GM19239 (cell line): Measurements from ENCODE around the gene ARMH1.
"Not testable (repeated sequence)": the region's sequence is repeated elsewhere in the genome, so short reads cannot be mapped to it uniquely, and the experiment has no call there.

Experiments used
- DNase-seq: peaks from one replicate; pipeline ENCODE4 v3.0.0; 2011; ENCODE audit warnings: low spot score; ENCODE audit not compliant: insufficient read length
- FAIRE-seq: peaks from 2 replicates; lab custom pipeline; 2011; peaks lifted over from hg19 to GRCh38; lab: Jason Lieb, UNC

ARMH1 gene

DNA sequence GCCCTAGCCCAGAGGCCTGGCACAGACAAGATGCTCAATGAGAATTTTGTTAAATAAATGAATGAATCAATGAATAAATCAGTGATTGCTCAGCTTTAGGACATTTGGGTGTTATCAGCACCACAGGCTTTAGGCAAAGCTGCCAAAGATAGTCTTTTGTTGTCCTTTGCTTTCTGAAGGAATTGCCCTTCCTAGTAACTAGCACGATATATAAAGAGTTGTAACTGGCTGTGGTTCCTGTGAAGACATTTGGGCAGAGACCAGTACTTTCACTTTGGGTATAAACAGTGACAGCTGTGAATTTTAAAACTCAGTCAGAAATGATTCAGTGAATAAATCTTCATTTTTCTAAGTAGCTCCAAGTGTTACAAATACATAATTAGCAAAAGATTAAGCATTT, 43.1 kb downstream of the ARMH1 start:
- FAIRE-seq (peak; percentile 56), DNase-seq (no peak)

DNA sequence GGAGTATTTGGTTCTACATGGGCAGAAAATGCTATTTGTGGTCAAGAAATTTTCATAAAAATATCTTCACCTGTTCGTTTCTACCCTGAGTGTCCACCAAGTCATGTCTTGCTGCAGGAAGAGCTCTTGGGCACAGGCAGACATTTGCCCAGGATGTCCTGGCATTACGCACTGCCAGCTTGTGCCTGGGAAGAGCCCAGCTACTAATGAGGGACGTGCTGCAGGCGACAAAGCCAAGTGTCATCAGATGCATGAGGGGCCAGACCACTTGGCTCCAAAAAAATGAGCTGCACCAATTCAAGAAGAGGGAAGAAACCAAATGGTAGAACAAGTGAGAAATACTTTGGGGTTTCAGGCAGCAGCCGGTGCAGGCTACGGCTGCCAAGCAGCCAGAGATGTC, 43.6 kb downstream of the ARMH1 start:
- FAIRE-seq (no peak), DNase-seq (no peak)

DNA sequence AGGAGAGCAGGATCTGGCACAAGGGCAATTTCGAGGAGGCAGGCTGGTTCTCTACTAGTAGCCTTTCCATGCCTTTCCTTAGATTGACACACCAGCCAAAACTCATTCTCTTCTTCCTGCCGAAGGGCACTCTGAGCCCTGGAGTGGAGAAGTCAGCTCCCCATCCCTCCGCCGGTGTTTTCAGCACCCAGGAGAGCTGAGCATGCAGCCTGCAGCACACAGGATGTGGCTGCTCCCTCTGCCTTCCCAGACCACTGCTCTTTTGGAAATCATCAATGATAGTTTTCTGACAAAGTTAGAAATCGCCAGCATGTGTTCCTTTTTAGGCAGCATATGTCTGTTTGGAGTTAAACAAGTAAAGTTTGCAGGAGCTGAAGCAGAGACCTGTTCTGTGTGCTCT, 44.8 kb downstream of the ARMH1 start:
- peak; percentile 11 for FAIRE-seq
- no peak for DNase-seq

DNA sequence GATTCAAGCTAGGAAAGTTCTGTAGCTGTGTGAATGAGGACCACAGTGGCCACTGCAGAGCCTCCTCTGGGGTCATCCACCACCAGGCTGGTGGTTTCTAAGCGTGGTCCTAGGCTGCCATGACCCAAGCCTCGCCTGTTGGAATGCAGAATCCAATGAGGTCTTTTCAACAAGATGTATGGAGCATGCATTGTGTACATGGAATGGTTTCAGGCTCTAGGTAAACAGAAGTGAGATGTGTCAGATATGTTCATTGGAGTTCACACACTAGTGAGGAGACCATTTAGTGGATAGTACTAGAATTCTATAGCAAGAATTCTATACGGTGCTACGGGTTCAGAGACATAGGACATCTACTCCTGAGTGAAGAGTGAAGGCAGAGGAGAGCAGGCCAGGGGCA, 45.8 kb downstream of the ARMH1 start:
- FAIRE-seq, result no peak
- DNase-seq, result no peak

DNA sequence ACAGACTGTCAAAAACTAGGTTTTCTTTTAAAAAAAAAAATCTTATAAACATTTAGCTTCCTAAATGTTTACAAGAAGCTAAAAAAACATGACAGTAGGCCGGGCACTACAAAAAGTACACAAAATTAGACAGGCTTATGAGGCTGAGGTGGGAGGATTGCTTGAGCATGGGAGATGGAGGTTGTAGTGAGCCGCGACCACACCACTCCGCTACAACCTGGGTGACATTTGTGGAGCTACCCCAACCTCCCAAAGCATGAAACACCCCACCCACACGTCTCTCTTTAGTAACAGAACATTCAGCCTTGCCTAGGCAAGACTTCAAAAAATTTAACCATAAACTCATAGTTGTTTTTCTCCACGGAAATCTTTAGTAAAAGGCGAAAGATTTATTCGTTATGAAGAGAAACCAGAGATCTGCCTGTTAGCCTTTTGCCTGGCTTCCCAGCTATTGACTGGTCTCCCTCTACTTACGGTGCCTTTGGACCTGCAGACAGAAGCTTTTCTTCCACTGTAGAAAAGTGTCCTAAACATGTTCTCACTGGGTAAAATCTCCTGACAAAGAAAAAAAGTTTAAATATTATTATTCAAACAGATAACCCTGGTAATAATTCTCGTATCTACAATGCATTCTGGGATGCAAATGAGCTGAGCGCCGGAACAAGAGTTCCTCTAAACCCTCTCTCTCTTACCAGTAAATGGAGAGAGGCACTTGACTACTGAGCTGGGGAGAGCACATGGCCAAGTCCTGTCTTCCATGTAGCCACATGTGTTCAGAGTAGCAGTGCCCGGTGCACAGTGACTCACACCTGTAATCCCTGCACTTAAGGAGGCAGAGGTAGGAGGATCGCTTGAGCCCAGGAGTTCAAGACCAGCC, 47.2 kb downstream of the ARMH1 start:
- no peak for DNase-seq
- peak; percentile 93 for FAIRE-seq

DNA sequence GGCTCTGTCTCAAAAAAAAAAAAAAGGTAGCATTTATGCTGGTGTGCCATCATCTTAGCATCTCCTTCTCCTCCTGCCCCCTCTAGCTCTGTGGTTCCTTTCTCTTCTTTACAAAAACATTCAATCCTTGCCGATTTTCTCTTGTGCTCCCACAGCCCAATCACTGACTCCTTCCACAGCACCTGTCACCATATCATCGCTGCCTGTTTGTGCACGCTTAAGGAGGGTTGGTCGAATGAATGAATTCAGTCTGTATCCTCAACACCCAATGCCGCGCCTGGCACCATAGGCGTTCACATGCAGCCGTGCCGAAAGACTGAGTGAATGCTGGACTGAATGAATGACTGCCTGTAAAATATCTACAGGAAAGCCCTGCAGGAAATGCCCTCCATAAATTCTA, 48.5 kb downstream of the ARMH1 start:
- no peak for FAIRE-seq
- DNase-seq, result no peak

DNA sequence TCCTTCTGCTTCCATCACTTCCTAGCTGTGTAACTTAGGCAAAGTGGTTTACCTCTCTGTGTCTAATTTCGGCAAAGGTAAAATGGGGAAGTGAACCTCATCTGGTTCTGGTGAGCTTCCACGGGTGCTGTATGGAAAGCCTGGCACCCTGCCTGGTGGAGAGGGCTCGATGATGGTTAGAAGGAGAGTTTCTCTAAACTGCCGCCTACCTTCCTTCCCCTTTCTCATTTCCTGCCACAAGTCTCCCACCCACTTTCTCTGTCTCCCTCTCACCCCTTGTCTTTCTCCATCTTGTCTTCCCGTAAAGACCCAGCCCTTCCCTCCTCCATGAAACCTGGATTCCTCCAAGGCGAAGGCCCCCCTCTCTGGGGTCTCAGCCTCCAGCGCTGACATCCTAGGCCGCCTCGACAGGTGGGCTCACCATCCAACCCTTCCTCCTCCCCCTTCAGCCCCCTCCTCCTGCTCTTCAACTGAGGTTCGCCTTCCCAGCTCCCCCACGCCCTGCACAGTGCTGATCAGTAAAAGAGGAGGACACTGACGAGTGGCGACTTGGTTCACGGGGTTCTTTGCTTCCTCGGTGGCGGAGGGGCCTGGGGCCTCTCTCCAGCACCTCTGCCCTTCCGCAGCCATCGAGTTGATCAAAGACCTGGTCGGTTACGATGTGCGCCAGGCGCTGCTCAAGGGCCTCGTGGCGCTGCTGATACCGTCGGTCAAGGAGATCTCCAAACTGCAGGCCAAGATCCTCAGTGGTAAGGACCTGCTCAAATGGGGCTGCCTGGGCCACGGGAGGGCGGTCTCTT, 49.2 kb downstream of the ARMH1 start:
- peak; percentile 77 for DNase-seq
- FAIRE-seq, result peak; percentile 85

DNA sequence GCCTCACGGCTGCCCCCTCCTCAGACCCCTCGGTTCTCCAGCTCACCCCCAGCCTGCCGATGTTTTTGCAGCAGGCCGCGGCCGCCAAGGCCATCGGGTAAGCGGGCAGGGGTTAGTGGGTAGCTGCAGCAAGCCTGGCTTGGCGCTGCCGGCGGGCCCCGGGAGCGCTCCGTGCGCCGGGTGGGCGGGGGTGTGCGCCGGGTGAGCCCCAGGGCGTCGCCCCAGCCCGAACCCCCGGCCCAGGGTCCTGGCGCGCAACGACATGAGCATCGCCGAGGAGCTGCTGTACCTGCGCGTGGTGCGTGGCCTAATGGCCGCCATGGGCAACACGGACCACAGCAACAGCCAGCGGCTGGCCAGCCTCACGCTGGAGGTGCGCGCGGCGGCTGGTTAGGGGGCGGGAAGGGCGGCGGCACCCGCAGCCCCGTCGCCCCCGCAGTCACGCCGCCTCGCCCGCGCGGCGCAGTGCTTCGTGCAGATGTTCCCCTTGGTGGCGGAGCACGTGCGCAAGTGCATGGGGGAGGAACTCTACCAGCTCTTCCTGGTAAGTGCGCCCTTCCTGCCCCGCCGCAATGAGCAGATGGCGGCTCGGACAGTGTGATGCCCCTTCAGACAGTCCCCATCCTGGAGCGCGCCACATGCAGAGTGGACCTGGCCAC, 49.9 kb downstream of the ARMH1 start:
- no peak for DNase-seq
- no peak for FAIRE-seq

DNA sequence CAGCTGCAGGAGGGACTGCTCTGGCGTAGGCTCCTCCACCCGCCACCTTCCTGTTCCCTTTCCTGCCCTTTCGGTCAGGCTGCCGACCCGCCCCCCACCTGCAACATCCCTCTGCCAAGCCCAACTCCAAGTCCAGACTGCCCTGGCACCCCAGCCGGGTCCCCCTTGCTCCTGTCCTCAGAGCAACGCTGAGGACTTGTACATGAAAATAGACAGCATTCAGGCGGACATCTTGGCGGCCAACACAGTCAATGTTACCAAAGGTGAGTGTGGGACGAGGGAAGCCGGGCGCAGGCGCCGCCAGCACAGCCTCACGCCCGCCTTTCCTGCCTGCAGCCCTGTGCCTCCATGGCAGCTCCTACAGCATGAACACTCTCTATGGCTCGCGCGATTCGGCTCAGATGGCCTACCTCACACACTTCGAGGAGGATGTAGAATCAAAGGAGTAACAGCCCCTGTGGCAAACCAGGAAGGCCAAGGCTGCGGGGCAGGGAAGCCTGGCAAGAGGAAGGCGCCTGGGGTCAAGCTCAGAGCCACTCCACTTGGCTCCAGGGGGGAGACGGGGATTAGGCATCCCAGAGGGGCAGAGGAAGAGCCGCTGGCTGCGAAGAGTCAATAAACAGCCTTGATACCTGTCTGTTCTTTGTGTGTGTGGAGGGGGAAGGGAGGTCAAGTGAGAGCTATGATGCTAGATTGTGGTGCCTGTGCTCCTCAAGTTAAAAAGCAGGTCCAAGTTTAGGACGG, 50.6 kb downstream of the ARMH1 start:
- no peak for DNase-seq

DNA sequence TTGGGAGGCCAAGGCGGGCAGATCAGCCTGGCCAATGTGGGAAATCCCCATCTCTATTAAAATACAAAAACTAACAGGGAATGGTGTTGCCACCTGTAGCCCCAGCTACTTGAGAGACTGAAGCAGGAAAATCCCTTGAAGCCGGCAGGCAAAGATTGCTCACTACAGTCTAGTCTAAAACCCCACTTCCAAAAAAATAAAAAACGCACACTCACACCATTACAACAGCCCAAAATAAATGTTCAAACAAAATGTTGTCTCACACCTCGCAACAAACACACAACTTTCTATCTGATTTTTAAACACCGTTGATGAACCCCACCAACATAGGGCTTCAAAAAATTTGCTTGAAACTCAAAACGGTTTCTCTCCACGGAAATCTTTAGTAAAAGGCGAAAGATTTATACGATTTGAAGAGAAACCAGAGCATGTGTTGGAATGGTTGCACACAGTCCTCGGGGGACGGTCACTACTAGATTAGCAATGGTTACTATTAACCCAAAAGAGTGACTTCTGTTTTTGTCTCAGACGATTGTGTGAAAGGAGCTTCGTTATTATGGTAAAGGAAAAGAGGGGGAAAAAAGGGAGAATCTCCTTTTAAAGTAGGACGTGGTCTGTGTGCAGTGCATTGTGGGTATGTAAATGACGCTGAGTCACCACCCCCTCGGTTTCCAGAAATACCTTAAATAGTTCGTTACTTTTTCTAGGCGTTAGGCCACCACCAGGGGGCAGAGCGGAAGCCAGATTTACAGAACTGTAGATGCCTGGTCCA, 56.4 kb downstream of the ARMH1 start, which contains the start of gene RNU5D-1:
Gene RNU5D-1, minus strand, starts transcription at position 430 of the 772 bp plus-strand sequence.
- DNase-seq, result no peak
- peak; percentile 91 for FAIRE-seq

More for the DNA sequence above, 50.6 kb downstream of the ARMH1 start:
- FAIRE-seq, result no peak

DNA sequence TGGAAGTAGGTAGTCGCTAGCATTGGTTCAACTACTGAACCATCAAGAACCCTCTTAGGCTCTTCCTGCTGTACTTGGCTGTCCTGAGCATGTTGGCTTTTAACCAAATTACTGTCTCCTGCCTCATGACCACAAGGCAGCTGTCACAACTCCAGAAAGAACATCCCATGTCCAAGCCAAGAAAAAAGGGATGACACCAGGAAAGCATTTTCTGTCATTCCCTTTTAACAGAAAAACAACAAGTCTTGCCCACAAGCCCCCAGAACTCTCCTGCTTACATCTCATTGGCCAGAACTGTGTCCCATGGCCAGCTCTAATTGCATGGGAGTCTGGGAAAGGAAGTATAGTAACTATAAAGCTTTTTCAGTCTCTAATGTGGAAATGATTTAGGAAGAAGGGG, 58.9 kb downstream of the ARMH1 start:
- FAIRE-seq (no peak), DNase-seq (no peak)

DNA sequence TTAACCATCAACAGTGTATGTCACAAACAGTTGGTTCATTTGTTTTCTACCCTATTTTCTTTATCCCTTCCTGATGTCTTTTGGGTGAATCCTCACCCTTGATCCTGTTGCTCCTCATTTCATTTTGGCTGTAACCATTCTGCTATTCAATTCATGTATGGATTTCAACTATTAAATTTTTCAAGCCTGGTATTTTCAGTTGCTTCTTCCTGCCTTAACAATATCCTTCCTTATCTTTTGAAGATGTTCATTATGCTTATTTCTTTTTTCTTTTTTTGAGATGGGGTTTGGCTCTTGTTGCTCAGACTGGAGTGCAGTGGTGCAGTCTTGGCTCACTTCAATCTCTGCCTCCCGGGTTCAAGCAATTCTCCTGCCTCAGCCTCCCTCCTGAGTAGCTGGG, 59.3 kb downstream of the ARMH1 start:
- no peak for FAIRE-seq
- no peak for DNase-seq

DNA sequence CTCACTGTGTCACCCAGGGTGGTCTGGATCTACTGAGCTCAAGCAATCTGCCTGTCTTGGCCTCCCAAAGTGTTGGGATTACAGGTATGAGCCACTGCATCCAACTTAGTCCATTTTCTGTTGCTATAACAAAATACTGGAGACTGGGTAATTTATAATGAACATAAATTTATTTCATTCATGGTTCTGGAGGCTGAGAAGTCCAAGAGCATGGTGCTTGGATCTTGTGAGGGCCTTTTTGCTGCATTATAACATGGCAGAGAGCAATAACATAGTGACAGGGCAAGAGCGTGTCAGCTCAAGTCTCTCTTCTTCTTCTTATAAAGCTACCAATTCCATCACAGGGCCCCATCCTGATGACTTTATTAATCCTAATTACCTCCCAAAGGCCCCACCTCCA, 61.5 kb downstream of the ARMH1 start:
- DNase-seq (no peak), FAIRE-seq (no peak)

DNA sequence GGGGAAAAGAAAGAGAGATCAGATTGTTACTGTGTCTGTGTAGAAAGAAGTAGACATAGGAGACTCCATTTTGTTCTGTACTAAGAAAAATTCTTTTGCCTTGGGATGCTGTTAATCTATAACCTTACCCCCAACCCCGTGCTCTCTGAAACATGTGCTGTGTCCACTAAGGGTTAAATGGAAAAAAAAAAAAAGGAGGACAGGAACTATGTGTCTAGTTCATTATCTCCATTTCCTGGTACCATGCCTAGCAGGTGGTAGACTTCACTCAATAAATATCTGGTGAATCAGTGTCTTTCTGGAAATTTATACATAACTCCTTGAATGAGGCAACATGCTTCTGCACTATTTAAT, 64.4 kb downstream of the ARMH1 start:
- DNase-seq, FAIRE-seq: not testable (repeated sequence)

DNA sequence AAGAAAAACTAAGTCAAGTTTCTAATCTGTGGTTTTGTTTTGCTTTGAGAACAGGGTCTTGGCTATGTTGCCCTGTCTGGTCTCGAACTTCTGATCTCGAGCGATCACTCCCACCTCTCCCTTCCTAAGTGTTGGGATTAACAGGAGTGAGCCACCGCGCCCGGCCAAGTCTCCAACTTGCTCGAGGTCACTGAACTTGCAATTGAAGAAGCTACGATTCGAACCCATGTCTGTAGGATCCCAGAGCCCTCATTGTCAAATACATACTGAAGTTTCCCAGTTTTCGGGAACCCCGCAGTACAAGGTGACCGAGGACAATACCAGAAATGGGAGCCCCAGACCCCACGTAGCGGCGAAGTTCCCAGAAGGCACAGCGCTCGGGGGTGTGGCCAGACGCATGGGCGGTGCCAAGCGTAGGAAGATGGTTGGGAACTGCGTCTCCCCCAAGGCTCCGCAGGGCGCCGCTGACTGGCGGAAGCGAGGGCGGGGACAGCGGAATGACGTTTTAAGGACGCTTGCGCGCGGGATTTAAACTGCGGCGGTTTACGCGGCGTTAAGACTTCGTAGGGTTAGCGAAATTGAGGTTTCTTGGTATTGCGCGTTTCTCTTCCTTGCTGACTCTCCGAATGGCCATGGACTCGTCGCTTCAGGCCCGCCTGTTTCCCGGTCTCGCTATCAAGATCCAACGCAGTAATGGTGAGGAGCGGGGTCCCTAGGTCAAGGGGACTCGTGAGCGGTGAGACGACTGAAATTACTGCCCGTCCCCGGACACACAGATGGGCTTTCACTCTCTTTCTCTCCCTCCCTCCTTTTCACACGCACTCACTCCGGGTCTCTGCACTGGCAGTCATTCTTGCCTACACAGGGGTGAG, 65.0 kb downstream of the ARMH1 start, which contains the start of gene KIF2C:
Gene KIF2C, plus strand, starts transcription at position 531 of the 872 bp plus-strand sequence. Its CDS starts 96 bp downstream, at position 627.
- DNase-seq (peak; percentile 99), FAIRE-seq (peak; percentile 96)

DNA sequence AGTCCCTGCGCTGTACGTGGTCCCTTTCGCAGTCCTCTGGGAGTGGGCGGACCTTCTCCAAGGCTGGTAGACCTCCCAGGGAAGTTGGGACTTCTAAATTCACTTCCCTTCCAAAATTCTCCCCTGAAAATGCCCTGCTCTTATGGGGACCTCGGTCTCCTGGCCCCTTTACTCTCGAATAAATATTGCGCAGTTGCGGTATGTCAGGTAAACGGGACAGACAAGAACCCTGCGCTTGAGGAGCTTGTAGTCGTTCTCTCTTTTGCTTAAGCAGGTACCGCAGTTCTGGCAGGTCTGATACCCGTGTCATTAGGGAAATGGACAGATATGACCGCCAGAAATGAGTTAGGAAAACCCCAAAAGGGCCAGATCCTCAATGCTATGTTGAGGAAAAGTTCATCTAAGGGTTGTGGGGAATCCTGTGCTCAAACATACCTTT, 65.7 kb downstream of the ARMH1 start:
- FAIRE-seq, result no peak

DNA sequence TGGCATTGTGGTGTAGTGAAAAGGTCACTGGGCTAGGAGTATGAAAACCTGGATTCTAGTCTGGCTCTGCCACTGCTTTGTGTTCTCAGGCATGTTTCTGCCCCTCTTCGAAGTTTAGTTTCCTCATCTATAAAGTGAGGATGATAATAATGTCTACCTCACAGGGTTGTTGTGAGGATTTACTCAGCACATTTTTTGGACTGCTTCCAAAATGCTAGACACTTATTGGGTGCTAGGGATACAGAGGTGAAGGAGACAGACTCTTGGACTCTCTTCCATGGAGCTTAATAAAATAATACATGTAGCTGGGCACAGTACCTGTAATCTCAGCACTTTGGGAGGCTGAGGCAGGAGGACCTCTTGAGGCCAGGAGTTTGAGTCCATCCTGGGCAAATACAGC, 68.7 kb downstream of the ARMH1 start:
- no peak for FAIRE-seq
- DNase-seq, result no peak

More for the DNA sequence above, 65.7 kb downstream of the ARMH1 start:
- DNase-seq, result no peak

DNA sequence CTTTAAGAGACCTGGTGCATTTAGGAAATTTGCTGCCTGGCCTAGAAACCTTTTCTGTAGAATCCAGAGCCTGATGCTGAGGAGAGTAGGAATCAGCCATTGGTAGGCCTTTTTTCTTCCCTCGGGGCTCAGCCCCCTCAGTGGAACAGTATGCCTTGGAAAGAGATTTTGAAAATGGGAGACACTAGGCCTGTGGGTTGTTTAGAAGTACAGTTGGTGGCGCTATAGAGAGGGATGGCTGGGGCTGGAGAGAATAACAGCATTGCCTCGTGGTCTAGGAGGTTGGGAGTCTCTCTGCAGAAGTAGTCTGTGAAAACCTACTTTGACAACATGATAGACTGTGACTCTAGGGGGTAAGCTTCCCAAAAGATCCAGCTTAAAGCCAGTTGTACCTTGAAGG, 73.4 kb downstream of the ARMH1 start:
- DNase-seq (no peak), FAIRE-seq (no peak)
